ENCODE results near the gene CDX4. TPM values are rescaled to one million over a fixed set of nuclear protein-coding genes. Genes with fewer than 3 reads are reported as not detected.

The CDX4 gene
- total RNA-seq, 1 donor from 2014 or later = not detected

Other genes starting within 250 kb of the CDX4 start
- gene NAP1L2, start 232.2 kb upstream of the CDX4 start, total RNA-seq = 0.22 TPM in 1 of 2 replicates, not detected in the other
- gene CHIC1, start 116.1 kb downstream of the CDX4 start, total RNA-seq = 4.0 and 6.1 TPM in 2 replicates

Data from epithelial cell of proximal tubule (primary cell).